ENCODE data around the gene BAHCC1.

- no peak for TF ChIP-seq CTCF (IDR thresholded peaks at IDR 0.05; ENCODE audit: low read depth, low read length, poor library complexity, severe bottlenecking)
- TF ChIP-seq EZH2phosphoT487 (IDR thresholded peaks at IDR 0.05; ENCODE audit: borderline replicate concordance, low read length) = no peak
Observed at GRCh38 chr17:81447331-81447933, 52.2 kb downstream of the BAHCC1 start.
